ENCODE measurements around the gene UTS2B. TPM values are rescaled to one million over a fixed set of nuclear protein-coding genes. Genes with fewer than 3 reads are reported as not detected.

UTS2B gene
- total RNA-seq, 2 donors from 2014 or later = 0.81 TPM; not detected in 1

DNA sequence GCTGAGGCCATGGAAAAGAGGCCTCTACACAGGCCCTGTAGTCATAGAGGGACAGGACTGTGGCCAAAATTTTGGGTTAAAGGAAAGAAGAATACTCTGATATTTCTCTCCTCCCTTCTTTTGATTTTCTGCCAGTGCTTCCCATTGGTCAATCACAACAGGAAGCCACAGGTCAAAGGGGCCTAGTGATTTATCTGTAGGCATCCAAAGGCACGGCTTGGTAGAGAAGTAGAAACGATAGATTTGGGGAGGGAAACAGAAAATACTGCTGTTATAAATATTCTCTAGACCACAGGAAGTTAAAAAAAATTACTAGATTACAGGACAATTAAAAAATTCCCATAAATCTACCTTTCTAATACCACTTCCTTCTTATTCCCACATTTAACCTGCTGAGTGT, 2.8 kb downstream of the UTS2B start:
- H3K9me3 ChIP-seq = no peaks in the 10 kb centered on the region
- no peak for DNase-seq (ENCODE audit: low spot score)
- no peak for TF ChIP-seq CTCF (IDR thresholded peaks at IDR 0.05)
- H3K27ac ChIP-seq = no peak overlapping the region
- peaks cover 15 to 27% of the 10 kb centered on the region in 2 donors for H3K4me1 ChIP-seq (ENCODE audit: control insufficient read depth in 1 of 2, low read depth in 2 of 2)
- no peak for ATAC-seq (ENCODE audit: insufficient number of reproducible peaks, low FRiP score, low read depth)
- H3K27me3 ChIP-seq (replicated peaks; ENCODE audit: insufficient read depth) = no peaks in the 10 kb centered on the region
- H3K36me3 ChIP-seq = no peaks in the 10 kb centered on the region
- H3K4me3 ChIP-seq = no peak overlapping the region

GRCh38 chr3:191324936-191325335, 5.4 kb downstream of the UTS2B start:
- H3K4me3 ChIP-seq = no peak overlapping the region
- H3K9me3 ChIP-seq = no peaks in the 10 kb centered on the region
- no peaks in the 10 kb centered on the region for H3K27me3 ChIP-seq (replicated peaks; ENCODE audit: insufficient read depth)
- DNase-seq (ENCODE audit: low spot score) (no peak), ATAC-seq (ENCODE audit: insufficient number of reproducible peaks, low FRiP score, low read depth) (no peak)
- H3K4me1 ChIP-seq (ENCODE audit: control insufficient read depth in 1 of 2, low read depth in 2 of 2) = peaks cover 0 to 8% of the 10 kb centered on the region in 2 donors
- TF ChIP-seq CTCF (IDR thresholded peaks at IDR 0.05) = no peak
- H3K27ac ChIP-seq = no peak overlapping the region
- no peaks in the 10 kb centered on the region for H3K36me3 ChIP-seq

- ATAC-seq (ENCODE audit: insufficient number of reproducible peaks, low FRiP score, low read depth) (no peak), DNase-seq (ENCODE audit: low spot score) (no peak)
- no peaks in the 10 kb centered on the region for H3K9me3 ChIP-seq
- H3K27me3 ChIP-seq (replicated peaks; ENCODE audit: insufficient read depth) = no peaks in the 10 kb centered on the region
- H3K4me1 ChIP-seq (ENCODE audit: control insufficient read depth in 1 of 2, low read depth in 2 of 2) = no peaks in the 10 kb centered on the region
- no peak overlapping the region for H3K4me3 ChIP-seq
- TF ChIP-seq CTCF (IDR thresholded peaks at IDR 0.05) = no peak
- H3K27ac ChIP-seq = no peak overlapping the region
- H3K36me3 ChIP-seq = no peaks in the 10 kb centered on the region
Observed at GRCh38 chr3:191321019-191321767, 9.1 kb downstream of the UTS2B start.

DNA sequence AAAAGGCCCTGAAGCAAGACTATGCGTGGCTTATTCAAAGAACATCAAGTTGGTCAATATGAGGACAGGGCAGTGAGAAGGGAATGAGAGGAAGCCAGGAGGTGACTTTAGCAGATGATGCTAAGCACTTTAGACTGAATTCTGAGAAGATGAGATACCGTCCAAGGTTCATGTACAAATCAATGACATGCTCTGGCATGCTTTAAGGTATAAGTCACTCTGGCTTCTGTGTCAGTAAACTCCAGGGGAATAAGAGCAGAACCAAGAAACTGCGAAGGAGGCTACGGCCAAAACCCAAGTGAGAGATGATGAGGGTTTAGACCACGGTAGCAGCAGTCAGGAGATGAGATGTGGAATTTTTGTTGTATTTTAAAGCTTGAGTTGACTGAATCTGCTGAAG, 10.0 kb downstream of the UTS2B start:
- no peak for TF ChIP-seq CTCF (IDR thresholded peaks at IDR 0.05)
- Histone ChIP-seq H3K27ac (no peak overlapping the region), H3K4me1 (ENCODE audit: control insufficient read depth in 1 of 2, low read depth in 2 of 2) (no peaks in the 10 kb centered on the region), H3K27me3 (replicated peaks; ENCODE audit: insufficient read depth) (no peaks in the 10 kb centered on the region), H3K36me3 (no peaks in the 10 kb centered on the region), H3K4me3 (no peak overlapping the region), H3K9me3 (no peaks in the 10 kb centered on the region)
- no peak for DNase-seq (ENCODE audit: low spot score)
- ATAC-seq (ENCODE audit: insufficient number of reproducible peaks, low FRiP score, low read depth) = no peak

DNA sequence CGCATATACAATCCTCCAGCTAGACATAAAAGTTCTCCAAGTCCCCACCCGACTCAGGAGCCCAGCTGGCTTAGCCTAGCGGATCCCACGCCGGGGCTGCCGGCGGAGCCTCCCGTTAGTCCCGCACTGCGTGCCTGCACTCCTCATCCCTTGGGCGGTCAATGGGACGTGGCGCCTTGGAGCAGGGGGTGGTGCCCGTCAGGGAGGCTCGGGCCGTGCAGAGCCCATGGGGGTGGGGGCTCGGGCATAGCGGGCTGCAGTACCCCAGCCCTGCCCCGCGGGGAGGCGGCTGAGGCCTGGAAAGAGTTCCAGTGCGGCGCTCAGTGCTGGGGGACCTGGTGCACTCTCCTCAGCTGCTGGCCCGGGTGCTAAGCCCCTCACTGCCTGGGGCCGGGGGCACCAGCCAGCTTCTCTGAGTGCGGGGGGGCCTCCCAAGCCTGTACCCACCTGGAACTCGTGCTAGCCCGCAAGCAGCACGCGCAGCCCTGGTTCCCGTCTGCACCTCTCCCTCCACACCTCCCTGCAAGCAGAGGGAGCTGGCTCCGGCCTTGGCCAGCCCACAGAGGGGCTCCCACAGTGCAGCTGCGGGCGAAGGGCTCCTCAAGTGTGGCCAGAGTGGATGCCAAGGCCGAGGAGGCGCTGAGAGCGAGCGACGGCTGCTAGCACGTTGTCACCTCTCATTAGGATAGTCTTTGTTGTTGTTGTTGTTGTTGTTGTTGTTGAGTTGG, 13.3 kb downstream of the UTS2B start:
- no peak for TF ChIP-seq CTCF (IDR thresholded peaks at IDR 0.05)
- Histone ChIP-seq H3K9me3 (no peaks in the 10 kb centered on the region), H3K27ac (no peak overlapping the region), H3K36me3 (no peaks in the 10 kb centered on the region), H3K27me3 (replicated peaks; ENCODE audit: insufficient read depth) (no peaks in the 10 kb centered on the region), H3K4me3 (no peak overlapping the region), H3K4me1 (ENCODE audit: control insufficient read depth in 1 of 2, low read depth in 2 of 2) (no peaks in the 10 kb centered on the region)
- ATAC-seq (ENCODE audit: insufficient number of reproducible peaks, low FRiP score, low read depth) = no peak
- DNase-seq (ENCODE audit: low spot score) = no peak
